TTC549 (cell line): ENCODE data around the gene FHIT.

Experiments used
- FAIRE-seq: peaks from 2 replicates; lab custom pipeline; 2012; peaks lifted over from hg19 to GRCh38; lab: Jason Lieb, UNC

Gene FHIT

GRCh38 chr3:60322298-60322856, 928.9 kb downstream of the FHIT start:
- FAIRE-seq, result no peak

GRCh38 chr3:60319179-60319858, 931.9 kb downstream of the FHIT start:
- FAIRE-seq, result no peak

GRCh38 chr3:60316121-60316797, 935.0 kb downstream of the FHIT start:
- FAIRE-seq, result no peak

- FAIRE-seq, result no peak
Measured at GRCh38 chr3:60313951-60314461, 937.2 kb downstream of the FHIT start.

- no peak for FAIRE-seq
Measured at GRCh38 chr3:60313231-60313798, 937.9 kb downstream of the FHIT start.

GRCh38 chr3:60309539-60310268, 941.5 kb downstream of the FHIT start:
- FAIRE-seq, result no peak

- no peak for FAIRE-seq
Measured at GRCh38 chr3:60308808-60309207, 942.4 kb downstream of the FHIT start.

GRCh38 chr3:60307562-60308199, 943.6 kb downstream of the FHIT start:
- FAIRE-seq, result no peak

- no peak for FAIRE-seq
Measured at GRCh38 chr3:60304112-60304511, 947.1 kb downstream of the FHIT start.

GRCh38 chr3:60303160-60303559, 948.1 kb downstream of the FHIT start:
- no peak for FAIRE-seq

GRCh38 chr3:60301142-60301541, 950.1 kb downstream of the FHIT start:
- no peak for FAIRE-seq

GRCh38 chr3:60298141-60298540, 953.1 kb downstream of the FHIT start:
- no peak for FAIRE-seq

GRCh38 chr3:60294181-60294580, 957.1 kb downstream of the FHIT start:
- FAIRE-seq, result no peak

- FAIRE-seq, result no peak
Measured at GRCh38 chr3:60291115-60291514, 960.1 kb downstream of the FHIT start.

- FAIRE-seq, result no peak
Measured at GRCh38 chr3:60290122-60290492, 961.1 kb downstream of the FHIT start.

- FAIRE-seq, result no peak
Measured at GRCh38 chr3:60289341-60290121, 961.7 kb downstream of the FHIT start.

- FAIRE-seq, result no peak
Measured at GRCh38 chr3:60282866-60283265, 968.4 kb downstream of the FHIT start.

- FAIRE-seq, result no peak
Measured at GRCh38 chr3:60281970-60282369, 969.3 kb downstream of the FHIT start.

- no peak for FAIRE-seq
Measured at GRCh38 chr3:60277361-60277800, 973.9 kb downstream of the FHIT start.

- no peak for FAIRE-seq
Measured at GRCh38 chr3:60276615-60277014, 974.6 kb downstream of the FHIT start.

GRCh38 chr3:60274646-60275045, 976.6 kb downstream of the FHIT start:
- no peak for FAIRE-seq
